Spleen (tissue), 7 donors: Measurements from ENCODE around the gene STK39.

ENCODE experiments used
- CTCF ChIP-seq, 11 experiments: fragments of 200-600 bp in 7 of 11; fragments of 450-650 bp in 4 of 11; sonication (generic) in 4 of 11; IDR thresholded peaks in 8 of 11; conservative IDR thresholded peaks in 3 of 11; 1 replicate in 7 of 11; 2 replicates in 4 of 11; pipeline versions ENCODE4 v1.4.0 to v1.8.0; 2016 to 2021; ENCODE audit warnings: antibody characterized with exemption in 11 of 11, inconsistent platforms in 4 of 11, mild to moderate bottlenecking in 1 of 11
- POLR2A ChIP-seq, 3 donors: fragments of 450-650 bp; IDR thresholded peaks; one replicate each; pipeline ENCODE4 v1.5.1; 2017; ENCODE audit warnings: antibody characterized with exemption in 3 of 3, mild to moderate bottlenecking in 1 of 3
- POLR2AphosphoS5 ChIP-seq, 3 donors: sonication (generic); formaldehyde crosslinking; IDR thresholded peaks; one replicate each; pipeline ENCODE4 v1.5.1; 2017; ENCODE audit warnings: antibody characterized with exemption in 3 of 3
- donor health status: DM: no; HTN: no; CAD: no; lungs with moderate emphysema.
- donor health status: DM: no; HTN: no; CAD: no.
- donor health status: DM: no; HTN: no; CAD: no.

DNA sequence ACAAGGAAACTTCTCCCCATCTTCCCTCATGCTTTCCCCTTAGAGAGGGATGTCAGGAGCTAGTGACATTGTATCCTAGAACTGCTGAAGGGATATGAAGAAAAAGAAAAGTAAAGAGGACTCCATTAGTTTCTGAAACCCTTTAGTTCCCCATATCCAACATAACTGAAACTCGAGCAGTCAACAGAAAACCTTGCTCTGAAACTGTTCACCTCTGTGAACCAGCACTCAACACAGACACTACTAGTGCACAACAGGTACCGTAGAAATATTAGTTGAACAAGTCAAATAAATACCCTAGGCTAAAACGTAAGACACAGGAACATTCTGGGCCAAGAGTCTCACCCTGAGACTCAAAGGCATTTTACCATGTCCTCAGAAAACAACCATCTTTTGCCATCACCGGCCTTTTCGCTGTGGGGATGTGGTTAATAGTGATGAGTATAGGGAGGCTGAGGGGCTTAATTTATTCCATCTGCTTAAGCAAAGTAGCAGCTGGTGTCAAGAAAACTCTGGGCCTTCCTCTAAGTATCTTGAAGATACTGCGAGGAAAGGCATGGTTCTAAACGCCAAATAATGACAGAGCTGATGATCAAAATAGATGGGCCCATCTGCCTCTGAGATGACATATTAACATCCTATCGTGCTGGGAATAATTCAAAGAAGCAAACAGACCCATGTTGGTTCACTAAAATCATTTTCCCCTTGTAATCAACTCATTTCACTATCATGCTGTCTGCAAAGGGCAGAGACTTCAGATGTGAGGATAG is 156.8 kb downstream of the STK39 start:
- TF ChIP-seq CTCF (IDR thresholded peaks at IDR 0.05 in 8 of 11, conservative IDR thresholded peaks at IDR 0.05 in 3 of 11) (no peak), POLR2AphosphoS5 (IDR thresholded peaks at IDR 0.05) (no peak), POLR2A (IDR thresholded peaks at IDR 0.05) (no peak)
